CD8-positive, alpha-beta memory T cell (primary cell): ENCODE measurements around the gene CLCF1. TPM values are rescaled to one million over a fixed set of nuclear protein-coding genes. Genes with fewer than 3 reads are reported as not detected.

Experiments used
- CTCF ChIA-PET: fragments of 350-600 bp; sonication (Branson Sonifier 250); formaldehyde crosslinking; loops from one replicate; lab custom pipeline; 2021; ENCODE audit warnings: antibody characterized with exemption; lab: Charles Lee
- POLR2A ChIA-PET: fragments of 350-600 bp; sonication (Branson Sonifier 250); formaldehyde crosslinking; loops from one replicate; lab custom pipeline; 2021; ENCODE audit warnings: antibody characterized with exemption; lab: Charles Lee
- DNase-seq, 5 donors: peaks; one replicate each; pipeline versions ENCODE4 v3.0.0 to v3.0.0-alpha.2; 2020 to 2022; ENCODE audit warnings: mixed read lengths in 1 of 5
- H3K27ac ChIP-seq: one replicate; pipeline ENCODE4 v1.7.0; 2013; ENCODE audit warnings: low read depth, mild to moderate bottlenecking, low read length, moderate library complexity
- H3K27me3 ChIP-seq: 2 replicates; pipeline ENCODE4 v1.7.0; 2013; ENCODE audit warnings: low read length, mild to moderate bottlenecking; ENCODE audit not compliant: insufficient read depth, poor library complexity, severe bottlenecking
- H3K36me3 ChIP-seq: 2 replicates; pipeline ENCODE4 v1.7.0; 2013; ENCODE audit warnings: mild to moderate bottlenecking, low read length, moderate library complexity; ENCODE audit not compliant: insufficient read depth
- H3K4me1 ChIP-seq: 2 replicates; pipeline ENCODE4 v1.7.0; 2013; ENCODE audit warnings: mild to moderate bottlenecking, low read length, moderate library complexity; ENCODE audit not compliant: insufficient read depth
- H3K4me3 ChIP-seq: 2 replicates; pipeline ENCODE4 v1.7.0; 2013; ENCODE audit warnings: mild to moderate bottlenecking, low read length
- H3K9me3 ChIP-seq: 2 replicates; pipeline ENCODE4 v1.7.0; 2013; ENCODE audit warnings: mild to moderate bottlenecking, low read length
- H3K27ac Mint-ChIP-seq, 8 donors: one replicate each; pipeline ENCODE4 v1.8.0; 2020 to 2021; ENCODE audit warnings: mixed read lengths in 8 of 8, mild to moderate bottlenecking in 6 of 8, inconsistent platforms in 3 of 8, moderate library complexity in 3 of 8
- H3K27me3 Mint-ChIP-seq, 2 donors: one replicate each; pipeline ENCODE4 v1.8.0; 2020 to 2021; ENCODE audit warnings: mixed read lengths in 2 of 2, mild to moderate bottlenecking in 1 of 2, moderate library complexity in 1 of 2
- H3K36me3 Mint-ChIP-seq, 3 donors: one replicate each; pipeline ENCODE4 v1.8.0; 2020 to 2021; ENCODE audit warnings: mixed read lengths in 3 of 3, inconsistent platforms in 1 of 3, mild to moderate bottlenecking in 1 of 3
- H3K4me1 Mint-ChIP-seq, 3 donors: one replicate each; pipeline ENCODE4 v1.8.0; 2020 to 2021; ENCODE audit warnings: mixed read lengths in 3 of 3, inconsistent platforms in 1 of 3, mild to moderate bottlenecking in 1 of 3
- H3K4me3 Mint-ChIP-seq, 7 donors: one replicate each; pipeline ENCODE4 v1.8.0; 2020 to 2021; ENCODE audit warnings: mixed read lengths in 7 of 7, mild to moderate bottlenecking in 6 of 7, moderate library complexity in 4 of 7, inconsistent platforms in 2 of 7
- H3K9me3 Mint-ChIP-seq, 5 donors: one replicate each; pipeline ENCODE4 v1.8.0; 2020 to 2022; ENCODE audit warnings: mixed read lengths in 5 of 5, mild to moderate bottlenecking in 3 of 5, moderate library complexity in 2 of 5, inconsistent platforms in 1 of 5
- polyA plus RNA-seq: library from polyadenylated mRNA; unstranded; fragments of 300-500 nt; fragmentation: Illumina TruSeq; gene quantifications from one replicate; pipeline ENCODE4 v1.2.3, GENCODE V29; 2021
- total RNA-seq, 2 experiments: library from RNA; stranded (reverse); gene quantifications; one replicate each; pipeline ENCODE4 v1.2.3, GENCODE V29; 2021

CLCF1 gene
- total and polyA plus RNA-seq, 3 experiments from 2014 or later = 3.5 to 4.6 (median 4.2) TPM

DNA sequence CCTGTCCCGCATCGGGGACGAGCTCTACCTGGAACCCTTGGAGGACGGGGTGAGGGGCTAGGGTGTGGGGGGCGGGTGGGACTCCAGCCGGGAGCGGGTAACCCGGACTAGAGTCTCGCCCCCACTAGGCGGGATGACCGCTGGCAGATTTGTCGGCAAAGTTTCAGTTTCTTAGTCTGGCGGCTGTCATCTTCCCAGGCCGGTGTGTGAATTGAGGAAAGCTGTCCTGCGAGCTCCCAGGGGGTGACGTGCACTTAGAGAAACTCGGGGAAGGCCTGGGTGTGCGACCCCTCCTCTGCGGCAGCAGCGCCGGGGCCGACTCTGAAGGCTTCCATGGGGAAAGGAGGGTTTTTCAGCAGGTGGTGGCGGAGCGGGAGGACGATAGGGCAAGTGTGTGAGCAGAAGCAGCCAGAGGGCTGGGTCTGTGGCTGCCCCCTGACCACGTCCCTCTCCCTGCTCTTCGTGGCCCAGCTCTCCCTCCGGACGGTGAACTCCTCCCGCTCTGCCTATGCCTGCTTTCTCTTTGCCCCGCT, 18.9 kb upstream of the CLCF1 start:
- ChIA-PET POLR2A (interaction anchor here (0.6 to 3.2 kb wide), 21 partner anchors 9 to 152 kb away, joined by 3 to 38 read pairs (median 6); partner anchors contain the start of genes AIP, CLCF1, CORO1B and POLD4), CTCF (interaction anchor here (1.0 to 25.1 kb wide), 12 partner anchors 11 to 113 kb away, joined by 3 to 860 read pairs (median 6); partner anchors contain the start of genes CORO1B, PITPNM1, POLD4 and PPP1CA)
- H3K4me3 Mint-ChIP-seq = peak overlapping the region; percentile 86 to 94 (median 87)
- Histone ChIP-seq H3K27ac (peak overlapping the region; percentile 83), H3K27me3 (no peaks in the 10 kb centered on the region), H3K4me3 (peak overlapping the region; percentile 96), H3K36me3 (peaks cover under 1% of the 10 kb centered on the region), H3K9me3 (no peaks in the 10 kb centered on the region), H3K4me1 (peaks cover 32% of the 10 kb centered on the region)
- no peaks in the 10 kb centered on the region for H3K27me3 Mint-ChIP-seq
- DNase-seq = no peak
- H3K36me3 Mint-ChIP-seq = peaks cover 2 to 23% (median 4%) of the 10 kb centered on the region in 3 donors
- no peaks in the 10 kb centered on the region for H3K9me3 Mint-ChIP-seq
- peak overlapping the region; percentile 50 to 96 (median 84) for H3K27ac Mint-ChIP-seq
- peaks cover 34 to 54% (median 43%) of the 10 kb centered on the region in 3 donors for H3K4me1 Mint-ChIP-seq

- Histone ChIP-seq H3K9me3 (no peaks in the 10 kb centered on the region), H3K36me3 (no peaks in the 10 kb centered on the region), H3K4me1 (peaks cover 25% of the 10 kb centered on the region), H3K27me3 (no peaks in the 10 kb centered on the region), H3K4me3 (peak within 1 kb of the TSS; percentile 96), H3K27ac (peak within 1 kb of the TSS; percentile 83)
- Mint-ChIP-seq H3K36me3 (peaks cover 0 to 18% (median 0%) of the 10 kb centered on the region in 3 donors), H3K4me3 (peak within 1 kb of the TSS; percentile 86 to 94 (median 87)), H3K9me3 (no peaks in the 10 kb centered on the region), H3K27ac (peak within 1 kb of the TSS; percentile 80 to 96 (median 88)), H3K27me3 (no peaks in the 10 kb centered on the region), H3K4me1 (peaks cover 30 to 48% (median 36%) of the 10 kb centered on the region in 3 donors)
- ChIA-PET CTCF (interaction anchor here (1.0 to 25.1 kb wide), 13 partner anchors 10 to 906 kb away, joined by 3 to 860 read pairs (median 5); partner anchors contain the start of genes CORO1B, PITPNM1, POLD4 and PPP1CA), POLR2A (interaction anchor here (0.5 to 3.2 kb wide), 21 partner anchors 9 to 211 kb away, joined by 3 to 38 read pairs (median 6); partner anchors contain the start of genes AIP, CLCF1, CORO1B and POLD4)
- DNase-seq = peak; percentile 88 to 96 (median 94)
Measured at GRCh38 chr11:67391304-67392182, 18.1 kb upstream of the CLCF1 start, which contains the start of gene RAD9A. Gene RAD9A, plus strand, starts transcription at chr11:67391986. Its CDS starts 59 bp downstream, at chr11:67392045.

DNA sequence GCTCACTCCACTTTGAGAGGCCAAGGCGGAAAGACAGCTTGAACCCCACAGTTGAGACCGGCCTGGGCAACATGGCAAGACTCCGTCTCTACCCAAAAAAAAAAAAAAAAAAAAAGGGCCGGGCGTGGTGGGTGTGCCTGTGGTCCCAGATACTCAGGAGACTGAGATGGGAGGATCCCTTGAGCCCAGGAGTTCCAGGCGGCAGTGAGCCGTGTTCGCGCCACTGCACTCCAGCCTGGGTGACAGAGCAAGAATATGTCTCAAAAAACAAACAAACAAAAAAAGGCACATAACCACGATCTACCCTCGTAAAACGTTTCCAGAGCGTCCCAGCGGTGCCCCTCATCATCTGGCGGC, 17.5 kb upstream of the CLCF1 start:
- Mint-ChIP-seq H3K27me3 (no peaks in the 10 kb centered on the region), H3K9me3 (no peaks in the 10 kb centered on the region), H3K4me1 (peaks cover 27 to 42% (median 36%) of the 10 kb centered on the region in 3 donors), H3K4me3 (peak overlapping the region; percentile 86 to 94 (median 87)), H3K36me3 (peaks cover 0 to 13% (median 0%) of the 10 kb centered on the region in 3 donors), H3K27ac (peak overlapping the region; percentile 71 to 90 (median 88))
- CTCF ChIA-PET = interaction anchor here (0.9 to 25.1 kb wide), 9 partner anchors 10 to 905 kb away, joined by 3 to 860 read pairs (median 6); partner anchors contain the start of genes CORO1B, PITPNM1, POLD4 and PPP1CA
- H3K27ac ChIP-seq = peak overlapping the region; percentile 83
- H3K27me3 ChIP-seq = no peaks in the 10 kb centered on the region
- peaks cover 21% of the 10 kb centered on the region for H3K4me1 ChIP-seq
- peak overlapping the region; percentile 96 for H3K4me3 ChIP-seq
- H3K9me3 ChIP-seq = no peaks in the 10 kb centered on the region
- no peak for DNase-seq
- no peaks in the 10 kb centered on the region for H3K36me3 ChIP-seq
- POLR2A ChIA-PET = interaction anchor here (0.5 to 3.2 kb wide), 15 partner anchors 8 to 210 kb away, joined by 3 to 38 read pairs (median 7); partner anchors contain the start of genes AIP, POLD4, PPP1CA and PTPRCAP

DNA sequence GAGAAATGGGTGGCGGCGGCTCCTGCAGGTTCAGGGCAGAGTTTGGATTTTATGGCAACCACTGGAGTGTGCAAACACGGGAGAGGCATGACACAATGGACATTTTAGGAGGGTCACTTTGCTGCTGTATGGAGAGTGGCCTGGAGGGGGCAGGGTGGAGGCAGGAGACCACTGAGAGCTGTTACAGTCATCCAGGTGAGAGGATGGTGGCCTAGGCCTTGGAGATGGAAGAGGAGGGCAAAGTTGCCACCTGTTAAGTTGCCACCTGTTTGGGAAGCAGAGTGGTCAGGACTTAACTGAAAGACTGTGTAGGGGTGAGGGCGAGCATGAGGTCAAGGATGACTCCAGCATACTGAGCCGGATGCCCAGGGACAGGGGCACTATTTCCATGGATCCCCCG, 16.1 kb upstream of the CLCF1 start:
- Histone ChIP-seq H3K4me3 (no peak overlapping the region), H3K9me3 (no peaks in the 10 kb centered on the region), H3K27me3 (peaks cover 5% of the 10 kb centered on the region), H3K4me1 (peaks cover 21% of the 10 kb centered on the region), H3K27ac (no peak overlapping the region), H3K36me3 (no peaks in the 10 kb centered on the region)
- POLR2A ChIA-PET = interaction anchor here (0.7 kb wide), 1 partner anchor 318 kb away, joined by 3 read pairs; no protein-coding TSS in a partner anchor
- CTCF ChIA-PET = interaction anchor here (0.6 to 25.1 kb wide), 10 partner anchors 12 to 123 kb away, joined by 3 to 860 read pairs (median 4); partner anchors contain the start of genes AIP, PITPNM1, POLD4 and PPP1CA
- no peaks in the 10 kb centered on the region for H3K9me3 Mint-ChIP-seq
- peak overlapping the region; percentile 40 to 88 (median 84) for H3K27ac Mint-ChIP-seq
- H3K36me3 Mint-ChIP-seq = peaks cover 0 to 9% (median 0%) of the 10 kb centered on the region in 3 donors
- peaks cover 27 to 42% (median 36%) of the 10 kb centered on the region in 3 donors for H3K4me1 Mint-ChIP-seq
- peaks cover 0 to 2% of the 10 kb centered on the region in 2 donors for H3K27me3 Mint-ChIP-seq
- peak in 2 of 5 donors; percentile 46 to 50 for DNase-seq
- peak overlapping the region; percentile 70 to 90 (median 77) for H3K4me3 Mint-ChIP-seq

DNA sequence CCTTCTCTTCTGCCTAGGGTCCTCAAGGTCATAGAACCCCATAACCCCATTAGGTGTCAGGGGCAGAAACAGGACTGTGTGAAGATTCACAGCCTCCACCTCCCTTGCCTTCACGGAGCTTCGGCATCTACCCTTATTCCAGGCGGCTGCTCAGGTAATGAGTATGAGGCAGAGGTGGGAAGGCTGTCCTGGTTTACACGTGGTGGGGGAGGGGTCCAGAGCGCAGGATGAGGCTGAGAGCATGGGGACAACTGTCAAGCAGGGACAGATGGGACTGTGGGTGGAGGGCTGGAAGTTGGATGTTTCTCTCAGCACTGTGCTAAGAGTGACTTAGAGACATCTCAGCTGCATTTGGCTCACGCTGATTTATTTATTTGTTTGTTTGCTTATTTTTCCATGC, 14.1 kb upstream of the CLCF1 start:
- H3K4me3 ChIP-seq = no peak overlapping the region
- no peak for DNase-seq
- Mint-ChIP-seq H3K27me3 (peaks cover 0 to 2% of the 10 kb centered on the region in 2 donors), H3K4me3 (peak overlapping the region in 1 of 7 donors; percentile 22), H3K27ac (peak overlapping the region in 2 of 8 donors; percentile 69 to 80), H3K36me3 (no peaks in the 10 kb centered on the region), H3K4me1 (peaks cover 21 to 29% (median 25%) of the 10 kb centered on the region in 3 donors), H3K9me3 (no peaks in the 10 kb centered on the region)
- no peaks in the 10 kb centered on the region for H3K9me3 ChIP-seq
- ChIA-PET POLR2A (no interaction called here), CTCF (interaction anchor here (1.2 to 25.1 kb wide), 4 partner anchors 9 to 125 kb away, joined by 4 to 860 read pairs (median 60); partner anchors contain the start of genes CLCF1 and POLD4)
- H3K27me3 ChIP-seq = peaks cover 5% of the 10 kb centered on the region
- no peaks in the 10 kb centered on the region for H3K36me3 ChIP-seq
- H3K27ac ChIP-seq = no peak overlapping the region
- peaks cover 21% of the 10 kb centered on the region for H3K4me1 ChIP-seq

DNA sequence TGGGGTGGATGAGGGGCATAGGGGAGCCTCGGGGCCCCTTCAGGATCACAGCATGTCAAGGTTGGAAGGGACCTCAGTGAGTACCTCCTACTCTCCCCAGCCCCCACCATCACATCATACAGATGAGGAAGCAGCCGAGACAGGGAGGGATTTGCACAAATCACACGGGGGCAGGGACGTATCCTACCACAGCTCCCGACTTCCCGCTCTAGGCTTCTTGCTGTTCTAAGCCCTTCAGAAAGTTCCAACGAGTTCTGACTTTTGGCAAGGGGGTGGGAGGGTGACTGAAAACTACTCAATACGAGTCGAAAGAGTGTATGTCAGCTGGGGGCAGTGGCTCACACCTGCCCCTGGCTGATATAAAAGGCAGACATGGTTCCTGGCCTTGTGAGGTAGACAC, 13.7 kb upstream of the CLCF1 start:
- peaks cover 23% of the 10 kb centered on the region for H3K4me1 ChIP-seq
- no peak overlapping the region for H3K4me3 ChIP-seq
- no peaks in the 10 kb centered on the region for H3K9me3 ChIP-seq
- ChIA-PET CTCF (interaction anchor here (1.2 to 25.1 kb wide), 6 partner anchors 9 to 125 kb away, joined by 4 to 860 read pairs (median 30); partner anchors contain the start of genes AIP, CLCF1, POLD4 and PPP1CA), POLR2A (interaction anchor here (1.1 kb wide), 1 partner anchor 25 kb away, joined by 3 read pairs; no protein-coding TSS in a partner anchor)
- Mint-ChIP-seq H3K27me3 (peaks cover 0 to 3% of the 10 kb centered on the region in 2 donors), H3K27ac (peak overlapping the region in 1 of 8 donors; percentile 69), H3K9me3 (no peaks in the 10 kb centered on the region), H3K4me1 (peaks cover 20 to 29% (median 25%) of the 10 kb centered on the region in 3 donors), H3K36me3 (no peaks in the 10 kb centered on the region), H3K4me3 (no peak overlapping the region)
- H3K27me3 ChIP-seq = peaks cover 5% of the 10 kb centered on the region
- H3K36me3 ChIP-seq = no peaks in the 10 kb centered on the region
- no peak for DNase-seq
- no peak overlapping the region for H3K27ac ChIP-seq

- ChIA-PET CTCF (interaction anchor here (1.2 to 25.1 kb wide), 7 partner anchors 12 to 229 kb away, joined by 3 to 860 read pairs (median 4); partner anchors contain the start of genes CLCF1, POLD4 and PPP1CA), POLR2A (interaction anchor here (1.2 kb wide), 1 partner anchor 20 kb away, joined by 3 read pairs; no protein-coding TSS in a partner anchor)
- peak overlapping the region in 1 of 8 donors; percentile 33 for H3K27ac Mint-ChIP-seq
- Histone ChIP-seq H3K27ac (no peak overlapping the region), H3K36me3 (no peaks in the 10 kb centered on the region), H3K4me3 (no peak overlapping the region), H3K27me3 (peaks cover 5% of the 10 kb centered on the region), H3K4me1 (peaks cover 13% of the 10 kb centered on the region), H3K9me3 (no peaks in the 10 kb centered on the region)
- H3K9me3 Mint-ChIP-seq = no peaks in the 10 kb centered on the region
- no peak overlapping the region for H3K4me3 Mint-ChIP-seq
- H3K4me1 Mint-ChIP-seq = peaks cover 15 to 27% (median 22%) of the 10 kb centered on the region in 3 donors
- DNase-seq = no peak
- peaks cover 0 to 3% of the 10 kb centered on the region in 2 donors for H3K27me3 Mint-ChIP-seq
- no peaks in the 10 kb centered on the region for H3K36me3 Mint-ChIP-seq
Measured at GRCh38 chr11:67384851-67385366, 11.5 kb upstream of the CLCF1 start.
